Ascending aorta (tissue), 2 donors: ENCODE measurements around the gene CCDC149. TPM values are rescaled to one million over a fixed set of nuclear protein-coding genes. Genes with fewer than 3 reads are reported as not detected.

Experiments used
- DNase-seq, 2 donors: peaks; one replicate each; pipeline ENCODE4 v3.0.0-alpha.2; 2019; ENCODE audit warnings: low spot score in 2 of 2
- H3K27ac ChIP-seq, 2 donors: fragments of 200-600 bp; sonication (generic); one replicate each; pipeline ENCODE4 v1.5.1; 2016 to 2017; ENCODE audit warnings: mild to moderate bottlenecking in 1 of 2
- H3K27me3 ChIP-seq: fragments of 200-600 bp; sonication (generic); one replicate; pipeline ENCODE4 v1.5.1; 2017
- H3K36me3 ChIP-seq, 2 donors: fragments of 200-600 bp; sonication (generic); one replicate each; pipeline ENCODE4 v1.5.1; 2016
- H3K4me1 ChIP-seq, 2 donors: fragments of 200-600 bp; sonication (generic); one replicate each; pipeline ENCODE4 v1.5.1; 2016 to 2017; ENCODE audit warnings: mild to moderate bottlenecking in 1 of 2
- H3K4me3 ChIP-seq, 2 donors: fragments of 200-600 bp; sonication (generic); one replicate each; pipeline ENCODE4 v1.5.1; 2016 to 2017; ENCODE audit warnings: mild to moderate bottlenecking in 1 of 2
- H3K9me3 ChIP-seq, 2 donors: fragments of 200-600 bp; sonication (generic); one replicate each; pipeline ENCODE4 v1.5.1; 2016
- CTCF ChIP-seq, 3 experiments: fragments of 200-600 bp in 2 of 3; fragments of 450-650 bp in 1 of 3; sonication (generic) in 2 of 3; IDR thresholded peaks; one replicate each; pipeline ENCODE4 v1.5.1; 2016 to 2019; ENCODE audit warnings: antibody characterized with exemption in 3 of 3, mild to moderate bottlenecking in 1 of 3, moderate library complexity in 1 of 3
- intact Hi-C: fragments of 100-400 bp; cut with DNase I; formaldehyde crosslinking; loops from one replicate; pipeline ENCODE4 v1.15.1; 2023
- total RNA-seq: library from RNA; depleted of rRNA; stranded (reverse); fragments of >200 nt; gene quantifications from one replicate; pipeline ENCODE4 v1.1.0, GENCODE V29; 2016

The CCDC149 gene
- total RNA-seq, 1 donor from 2014 or later: 8.7 TPM

GRCh38 chr4:24845902-24846301, 66.9 kb downstream of the CCDC149 start:
- H3K4me3 ChIP-seq: no peak overlapping the region
- H3K27ac ChIP-seq: no peak overlapping the region
- H3K27me3 ChIP-seq: no peaks in the 10 kb centered on the region
- peaks cover 3 to 19% of the 10 kb centered on the region in 2 donors for H3K4me1 ChIP-seq
- H3K9me3 ChIP-seq: no peaks in the 10 kb centered on the region
- no peak for TF ChIP-seq CTCF (IDR thresholded peaks at IDR 0.05)
- intact Hi-C loops: no loop called here
- no peaks in the 10 kb centered on the region for H3K36me3 ChIP-seq
- no peak for DNase-seq

DNA sequence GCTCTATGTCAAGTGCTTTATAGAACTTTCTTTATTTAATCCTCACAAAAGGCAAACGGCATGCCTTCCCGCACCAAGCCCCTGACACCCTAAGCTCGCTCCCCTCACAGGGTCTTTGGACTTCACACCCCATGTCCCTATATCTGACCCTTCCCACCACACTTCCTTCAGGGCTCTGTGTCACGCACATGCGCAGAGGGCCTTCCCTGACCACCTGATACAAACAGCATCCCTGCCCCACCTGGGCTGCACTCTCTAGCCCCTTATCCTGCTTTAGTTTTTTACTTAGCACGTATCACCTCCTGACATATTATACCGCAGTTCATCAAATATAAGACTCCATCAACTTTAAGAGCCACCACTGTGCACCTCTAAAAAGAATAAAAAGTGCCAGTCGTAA, 67.7 kb downstream of the CCDC149 start:
- Histone ChIP-seq H3K4me3 (no peak overlapping the region), H3K4me1 (peaks cover 0 to 13% of the 10 kb centered on the region in 2 donors), H3K36me3 (no peaks in the 10 kb centered on the region), H3K27me3 (no peaks in the 10 kb centered on the region), H3K27ac (no peak overlapping the region), H3K9me3 (no peaks in the 10 kb centered on the region)
- intact Hi-C loops: no loop called here
- DNase-seq: no peak
- TF ChIP-seq CTCF (IDR thresholded peaks at IDR 0.05): no peak

GRCh38 chr4:24843096-24843495, 69.7 kb downstream of the CCDC149 start:
- no peak overlapping the region for H3K27ac ChIP-seq
- TF ChIP-seq CTCF (IDR thresholded peaks at IDR 0.05): no peak
- H3K27me3 ChIP-seq: no peaks in the 10 kb centered on the region
- H3K4me1 ChIP-seq: peaks cover 0 to 10% of the 10 kb centered on the region in 2 donors
- no peaks in the 10 kb centered on the region for H3K36me3 ChIP-seq
- H3K4me3 ChIP-seq: no peak overlapping the region
- no peaks in the 10 kb centered on the region for H3K9me3 ChIP-seq
- intact Hi-C loops: no loop called here
- no peak for DNase-seq

- Histone ChIP-seq H3K36me3 (peaks cover 0 to 5% of the 10 kb centered on the region in 2 donors), H3K4me1 (peaks cover 0 to 13% of the 10 kb centered on the region in 2 donors), H3K27me3 (no peaks in the 10 kb centered on the region), H3K4me3 (no peak overlapping the region), H3K9me3 (no peaks in the 10 kb centered on the region), H3K27ac (peak overlapping the region in 1 of 2 donors; percentile 48)
- no peak for DNase-seq
- intact Hi-C loops: no loop called here
- TF ChIP-seq CTCF (IDR thresholded peaks at IDR 0.05): no peak
Observed at GRCh38 chr4:24842356-24842755, 70.5 kb downstream of the CCDC149 start.

- DNase-seq: no peak
- H3K9me3 ChIP-seq: no peaks in the 10 kb centered on the region
- intact Hi-C loops: no loop called here
- no peak for TF ChIP-seq CTCF (IDR thresholded peaks at IDR 0.05)
- peaks cover 0 to 15% of the 10 kb centered on the region in 2 donors for H3K4me1 ChIP-seq
- H3K36me3 ChIP-seq: peaks cover 0 to 5% of the 10 kb centered on the region in 2 donors
- H3K4me3 ChIP-seq: no peak overlapping the region
- no peaks in the 10 kb centered on the region for H3K27me3 ChIP-seq
- H3K27ac ChIP-seq: peak overlapping the region; percentile 48 to 58
Observed at GRCh38 chr4:24840826-24841543, 71.9 kb downstream of the CCDC149 start.
